ENCODE results near the gene APH1A. TPM values are rescaled to one million over a fixed set of nuclear protein-coding genes. Genes with fewer than 3 reads are reported as not detected.

Gene APH1A
- total RNA-seq, 1 experiment from 2014 or later: 115 TPM

GRCh38 chr1:150269451-150269850, 635 bp upstream of the APH1A start:
- H3K14ac ChIP-seq (ENCODE audit: insufficient read depth, low read length): peak overlapping the region; percentile 44; the same call in 1 of the 2 replicates
- H4K20me1 ChIP-seq (ENCODE audit: control insufficient read depth, insufficient read depth, insufficient read length): no peaks in the 10 kb centered on the region
- H3K27me3 Mint-ChIP-seq (ENCODE audit: low read depth): no peaks in the 10 kb centered on the region
- peaks cover 2% of the 10 kb centered on the region; the same call in 1 of the 2 replicates for H3K4me1 ChIP-seq (ENCODE audit: insufficient read depth, low read length)
- H2BK5ac ChIP-seq (ENCODE audit: insufficient read length, low read length): no peak overlapping the region
- no peak for DNase-seq
- H3K4me1 Mint-ChIP-seq: peaks cover 45 to 50% of the 10 kb centered on the region in 2 experiments
- H2BK12ac ChIP-seq (ENCODE audit: insufficient read length, low read depth, low read length): no peak overlapping the region
- peak overlapping the region; percentile 96 to 99 (median 97) for H3K27ac Mint-ChIP-seq
- H2AFZ ChIP-seq (ENCODE audit: low read length): no peak overlapping the region
- peak overlapping the region; percentile 62 for H3K4me2 ChIP-seq (ENCODE audit: insufficient read depth, insufficient read length, low read length)
- H4K5ac ChIP-seq (ENCODE audit: insufficient read length, low read depth, low read length): no peak overlapping the region
- no peak overlapping the region for H4K8ac ChIP-seq (replicated peaks; ENCODE audit: insufficient read length, low read depth, low read length)
- H3K9ac ChIP-seq (ENCODE audit: extremely low read depth, insufficient read length, low read length): peak overlapping the region; percentile 71
- H3K79me2 ChIP-seq (ENCODE audit: insufficient read depth, low read length): peaks cover 6% of the 10 kb centered on the region; the same call in 1 of the 2 replicates
- H3K27me3 ChIP-seq (ENCODE audit: insufficient read depth, low read length): no peaks in the 10 kb centered on the region
- H3K36me3 Mint-ChIP-seq (ENCODE audit: insufficient read depth in 1 of 3, low read depth in 3 of 3): peaks cover 22 to 36% (median 35%) of the 10 kb centered on the region in 3 experiments
- H3K79me1 ChIP-seq (ENCODE audit: insufficient read depth, low read depth, low read length, poor library complexity, severe bottlenecking): peaks cover 5% of the 10 kb centered on the region
- H3K4ac ChIP-seq (ENCODE audit: low read depth, low read length): no peak overlapping the region
- no peak overlapping the region for H3T11ph ChIP-seq (ENCODE audit: low read length)
- H2BK120ac ChIP-seq (ENCODE audit: low read depth, low read length, poor library complexity, severe bottlenecking): no peak overlapping the region
- H4K91ac ChIP-seq (ENCODE audit: insufficient read length, low read depth, low read length): no peak overlapping the region
- no peak overlapping the region for H2AK5ac ChIP-seq (ENCODE audit: insufficient read length, low read length)
- no peak overlapping the region for H3K56ac ChIP-seq (ENCODE audit: insufficient read length, low read depth, low read length)
- no peak overlapping the region for H2BK20ac ChIP-seq (ENCODE audit: low read depth, low read length, poor library complexity, severe bottlenecking)
- H2BK15ac ChIP-seq (ENCODE audit: low read depth, low read length): no peak overlapping the region
- H3K23ac ChIP-seq (ENCODE audit: insufficient read length, low read depth, low read length): no peak overlapping the region
- peak overlapping the region; percentile 100 for H3K4me3 Mint-ChIP-seq
- no peak for TF ChIP-seq CTCF (conservative IDR thresholded peaks at IDR 0.05)
- H3K9me3 Mint-ChIP-seq: no peaks in the 10 kb centered on the region; a peak in 2 of 5 replicates
- H3K27ac ChIP-seq (ENCODE audit: insufficient read length, low read depth, low read length): peak overlapping the region; percentile 80
- H3K18ac ChIP-seq (ENCODE audit: insufficient read length, low read depth, low read length): peak overlapping the region; percentile 47
- peaks cover 20% of the 10 kb centered on the region for H3K23me2 ChIP-seq (ENCODE audit: insufficient read length, low read depth, low read length, poor library complexity, severe bottlenecking)
- WGBS (ENCODE audit: extremely low coverage, insufficient read length, low lambda C conversion rate): no CpG with 5 or more reads among the region's 10 CpGs
- H3K9me3 ChIP-seq (ENCODE audit: control insufficient read depth, low read depth, low read length): no peaks in the 10 kb centered on the region

Measured in H9 (cell line).